Stimulated activated CD8-positive, alpha-beta memory T cell treated with anti-CD3 and anti-CD28 coated beads, Interleukin-7, amount 100 ng/mL, for 24 hours (primary cell): ENCODE results near the gene NHSL2.

ENCODE experiments used
- DNase-seq: peaks from one replicate; pipeline ENCODE4 v3.0.0-alpha.2; 2020; ENCODE audit warnings: low read depth

Gene NHSL2

GRCh38 chrX:72020204-72020603 is 109.6 kb downstream of the NHSL2 start:
- no peak for DNase-seq

- DNase-seq, result no peak
Measured at GRCh38 chrX:72020788-72021187, 110.1 kb downstream of the NHSL2 start.

GRCh38 chrX:72021975-72022374 is 111.3 kb downstream of the NHSL2 start:
- no peak for DNase-seq

- DNase-seq, result no peak
Measured at GRCh38 chrX:72023071-72023470, 112.4 kb downstream of the NHSL2 start.

- no peak for DNase-seq
Measured at GRCh38 chrX:72025236-72025770, 114.7 kb downstream of the NHSL2 start.

- DNase-seq, result no peak
Measured at GRCh38 chrX:72026341-72027023, 115.8 kb downstream of the NHSL2 start.

- DNase-seq, result no peak
Measured at GRCh38 chrX:72027024-72027913, 116.6 kb downstream of the NHSL2 start.

- no peak for DNase-seq
Measured at GRCh38 chrX:72027914-72028307, 117.3 kb downstream of the NHSL2 start.

GRCh38 chrX:72028701-72029470 is 118.2 kb downstream of the NHSL2 start:
- no peak for DNase-seq

GRCh38 chrX:72029483-72030411 is 119.1 kb downstream of the NHSL2 start:
- no peak for DNase-seq

- no peak for DNase-seq
Measured at GRCh38 chrX:72030431-72030830, 119.8 kb downstream of the NHSL2 start.

- DNase-seq, result no peak
Measured at GRCh38 chrX:72031118-72031517, 120.5 kb downstream of the NHSL2 start.

GRCh38 chrX:72031634-72032033 is 121.0 kb downstream of the NHSL2 start:
- DNase-seq, result no peak

- DNase-seq, result no peak
Measured at GRCh38 chrX:72037601-72038000, 127.0 kb downstream of the NHSL2 start.

- no peak for DNase-seq
Measured at GRCh38 chrX:72038016-72038415, 127.4 kb downstream of the NHSL2 start.

GRCh38 chrX:72038868-72039267 is 128.2 kb downstream of the NHSL2 start:
- no peak for DNase-seq

- DNase-seq, result no peak
Measured at GRCh38 chrX:72040506-72040905, 129.9 kb downstream of the NHSL2 start.

- no peak for DNase-seq
Measured at GRCh38 chrX:72041176-72041575, 130.5 kb downstream of the NHSL2 start.

GRCh38 chrX:72041871-72042851 is 131.5 kb downstream of the NHSL2 start:
- no peak for DNase-seq

GRCh38 chrX:72042852-72043248 is 132.2 kb downstream of the NHSL2 start:
- DNase-seq, result no peak
